Medulla oblongata (tissue), 1 donor: ENCODE measurements around the gene EYS.
"Not testable (repeated sequence)": the region's sequence is repeated elsewhere in the genome, so short reads cannot be mapped to it uniquely, and the experiment has no call there.

Source experiments
- DNase-seq: peaks from one replicate; pipeline ENCODE4 v3.0.0-alpha.2; 2015; ENCODE audit errors: extremely low spot score

The EYS gene

DNA sequence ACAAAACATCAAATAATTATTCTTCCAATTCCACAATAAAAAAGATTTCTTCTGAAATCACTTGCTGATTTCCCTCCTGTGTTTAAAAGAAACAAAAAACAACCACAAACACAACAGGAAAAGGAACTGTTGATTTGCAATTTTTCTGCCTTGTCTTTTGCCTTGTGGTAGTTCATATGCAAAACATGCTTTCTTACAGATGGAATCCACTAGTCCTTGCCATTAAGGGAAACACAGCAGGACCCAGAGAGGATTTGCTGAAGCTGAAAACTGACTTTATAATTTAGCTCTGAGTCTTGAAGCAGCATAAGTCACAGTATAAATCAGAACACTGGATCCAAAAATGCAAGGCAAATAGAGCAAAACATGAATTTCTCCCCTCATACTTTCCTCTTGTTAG is 1742.7 kb downstream of the EYS start:
- peak; percentile 17 for DNase-seq

DNA sequence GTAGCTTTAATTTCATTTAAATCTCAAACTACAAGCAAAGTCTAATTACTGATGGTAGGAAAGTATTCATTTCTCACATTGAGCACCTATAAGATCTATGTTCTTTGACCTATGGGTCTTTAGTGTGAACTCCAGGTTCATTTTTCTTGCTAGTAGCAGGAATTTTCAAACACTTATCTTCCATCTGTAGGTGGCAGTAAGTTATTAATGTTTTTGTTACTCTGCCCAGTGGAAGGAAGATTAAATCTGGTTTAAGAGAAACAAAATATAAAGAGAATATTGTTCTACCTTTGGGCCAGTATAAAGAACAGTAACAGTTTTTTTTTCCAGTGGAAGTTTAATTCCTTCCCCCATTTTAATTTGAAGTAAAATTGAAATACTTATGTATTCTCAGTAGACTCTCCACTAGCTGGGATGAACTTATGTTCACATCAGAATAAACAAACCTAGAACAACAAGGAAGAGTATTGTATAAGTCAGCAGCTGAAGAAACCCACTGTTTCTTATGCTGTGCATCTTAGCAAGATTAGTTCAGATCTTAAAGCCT is 1743.2 kb downstream of the EYS start:
- DNase-seq: peak; percentile 24

DNA sequence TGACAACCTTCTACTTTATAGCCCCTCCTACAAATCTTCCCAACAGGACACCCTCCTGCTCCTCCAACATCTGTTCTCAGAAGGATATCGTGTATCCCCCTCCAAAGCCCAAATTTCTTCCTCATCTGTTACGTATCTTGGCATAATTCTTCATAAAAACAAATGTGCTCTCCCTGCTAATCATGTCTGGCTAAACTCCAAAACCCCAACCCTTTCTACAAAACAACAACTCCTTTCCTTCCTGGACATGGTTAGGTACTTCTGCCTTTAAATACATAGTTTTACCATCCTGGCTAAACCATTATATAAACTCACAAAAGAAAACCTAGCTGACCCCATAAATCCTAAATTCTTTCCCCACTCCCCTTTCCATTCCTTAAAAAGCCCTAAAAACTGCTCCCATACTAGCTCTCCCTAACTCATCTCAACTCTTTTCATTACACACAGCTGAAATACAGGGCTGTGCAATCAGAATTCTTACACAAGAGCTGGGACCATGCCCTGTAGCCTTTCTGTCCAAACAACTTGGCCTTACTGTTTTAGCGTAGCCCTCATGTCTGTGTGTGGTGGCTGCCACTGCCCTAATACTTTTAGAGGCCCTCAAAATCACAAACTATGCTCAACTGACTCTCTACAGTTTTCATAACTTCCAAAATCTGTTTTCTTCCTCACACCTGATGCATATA is 1753.5 kb downstream of the EYS start:
- DNase-seq: not testable (repeated sequence)

DNA sequence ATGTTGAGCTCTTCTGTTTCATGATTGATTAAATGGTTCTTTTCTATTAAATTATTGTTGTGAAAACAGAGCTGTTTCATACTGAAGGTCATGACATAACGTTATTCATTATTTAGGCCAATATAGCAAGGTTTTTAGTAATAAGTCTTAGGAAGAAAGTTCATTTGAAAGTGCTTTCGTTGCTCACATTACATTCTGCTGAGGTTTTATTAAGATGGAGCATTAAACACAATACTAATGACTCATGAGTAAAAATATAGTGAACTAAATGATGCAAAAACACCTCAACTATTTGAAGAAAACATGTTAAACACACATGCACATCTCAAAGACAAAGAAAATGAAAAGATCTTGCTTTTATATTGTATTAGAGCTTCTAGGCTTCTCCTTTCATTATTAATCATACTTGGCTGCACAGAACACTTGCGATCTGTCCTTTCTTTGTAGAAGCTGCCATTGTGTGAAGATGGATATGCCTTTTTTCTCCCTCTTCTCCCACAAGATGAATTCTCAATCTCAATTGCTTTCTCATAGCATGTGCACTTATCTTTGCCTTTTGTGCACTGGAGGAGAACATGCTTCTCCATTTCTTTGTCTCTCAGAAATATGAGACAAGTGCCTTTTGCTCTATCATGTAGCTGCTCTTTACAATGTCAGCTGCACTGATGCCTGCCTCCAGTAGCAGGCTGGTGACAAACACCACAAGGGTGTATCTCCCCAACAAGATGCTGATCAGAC is 1759.1 kb downstream of the EYS start:
- DNase-seq: no peak

DNA sequence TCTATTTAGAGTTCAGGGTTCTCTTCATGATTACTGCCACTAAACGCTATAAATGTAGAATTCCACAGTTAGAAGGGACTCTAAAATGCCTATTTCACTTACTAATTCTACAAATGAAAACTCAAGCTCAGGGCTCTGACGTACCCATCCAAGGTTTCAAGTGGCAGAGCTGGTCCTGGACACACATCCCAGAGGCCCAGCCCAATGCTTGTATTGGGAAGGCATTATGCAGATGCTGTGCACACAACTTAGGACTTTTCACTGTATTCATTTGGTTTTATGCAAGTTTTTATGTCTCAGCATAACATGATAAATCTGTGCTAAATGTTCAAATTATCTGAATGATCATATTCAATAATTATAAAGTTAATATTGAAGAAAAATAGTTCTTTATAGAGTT is 1761.0 kb downstream of the EYS start:
- DNase-seq: no peak

DNA sequence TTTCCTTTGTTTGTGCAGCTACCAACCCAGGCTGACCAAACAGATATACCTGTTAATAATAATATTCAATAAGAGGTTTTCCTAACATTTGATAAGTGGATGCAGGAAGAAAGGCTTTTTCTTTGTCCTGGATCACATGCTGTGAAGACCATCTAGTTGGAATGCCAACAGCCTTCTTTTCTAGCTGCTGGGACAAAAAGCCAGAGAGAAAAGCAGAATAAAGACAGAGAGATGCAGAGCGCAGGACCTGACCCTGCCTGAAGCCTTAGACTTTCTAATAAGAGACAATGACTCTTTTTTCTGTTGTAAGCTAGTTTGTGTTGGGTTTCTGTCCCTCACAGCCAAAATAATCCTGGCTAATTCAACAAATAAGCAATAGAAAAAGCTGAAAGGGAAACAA is 1763.2 kb downstream of the EYS start:
- DNase-seq: peak; percentile 55

DNA sequence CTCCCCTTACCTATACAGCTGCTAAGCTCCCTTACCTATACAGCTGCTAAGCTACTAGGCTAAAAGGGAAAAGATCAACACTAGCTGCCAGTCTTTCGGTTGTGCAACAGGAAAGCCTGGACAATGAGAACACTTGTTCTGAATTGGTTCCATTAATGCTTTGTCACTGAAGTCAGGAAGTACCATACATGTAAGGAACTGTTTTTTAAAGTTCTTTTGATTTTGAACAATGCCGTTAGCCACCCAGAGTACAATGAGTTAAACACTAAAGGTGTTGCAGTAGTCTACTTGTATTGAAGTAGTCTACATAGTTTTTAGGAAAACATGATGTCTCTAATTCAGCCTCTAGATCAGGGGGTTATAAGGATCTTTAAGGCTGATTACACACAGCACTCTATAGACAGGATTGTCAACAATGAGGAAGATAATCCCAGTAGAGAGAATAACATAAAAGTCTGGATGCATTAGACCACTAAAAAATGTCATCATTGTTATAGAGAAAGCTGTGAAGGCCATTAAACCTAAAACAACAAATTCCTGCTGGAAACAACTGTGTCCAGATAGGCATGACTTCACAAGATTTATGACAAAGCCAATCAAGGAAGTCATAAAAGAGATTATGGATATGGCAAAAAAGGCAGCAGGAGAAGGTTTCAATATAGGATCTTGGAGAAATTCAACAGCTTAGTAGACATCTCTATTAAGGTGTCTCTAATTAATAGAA is 1765.1 kb downstream of the EYS start:
- no peak for DNase-seq

DNA sequence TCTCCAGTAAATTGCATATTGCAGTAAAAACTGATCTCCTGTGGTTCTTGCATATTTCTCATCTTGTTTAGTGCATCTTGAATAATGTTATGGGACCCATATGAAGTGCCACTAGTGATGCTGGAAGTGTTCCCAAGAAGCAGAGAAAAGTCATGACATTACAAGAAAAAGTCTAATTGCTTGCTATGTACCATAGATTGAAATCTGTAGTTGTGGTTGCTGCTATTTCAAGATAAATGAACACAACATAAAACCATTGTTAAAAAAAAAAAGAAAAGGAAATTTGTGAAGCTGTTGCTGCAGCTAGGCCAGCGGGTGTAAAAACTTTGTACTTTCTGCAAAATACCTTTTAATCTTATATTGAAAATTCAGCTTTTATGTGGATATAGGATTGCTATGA is 1767.0 kb downstream of the EYS start:
- no peak for DNase-seq

DNA sequence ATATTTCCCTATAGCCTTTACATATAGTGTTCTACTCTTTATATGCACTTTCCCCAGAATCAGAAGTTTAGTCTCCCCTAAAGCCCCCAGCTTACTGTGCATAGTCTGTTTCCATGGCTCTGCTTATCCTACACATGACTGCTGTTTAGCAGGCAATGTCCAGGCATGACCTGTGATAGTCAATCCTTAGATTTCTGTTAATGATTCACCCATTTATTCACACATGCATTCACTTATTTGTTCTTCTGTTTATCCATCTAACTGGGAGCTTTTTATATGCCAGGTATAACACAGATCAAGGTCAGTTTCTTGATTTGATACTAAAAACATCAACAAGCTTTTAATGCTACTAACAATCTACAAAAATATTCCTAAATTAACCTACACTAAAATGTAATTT is 1770.6 kb downstream of the EYS start:
- DNase-seq: no peak

DNA sequence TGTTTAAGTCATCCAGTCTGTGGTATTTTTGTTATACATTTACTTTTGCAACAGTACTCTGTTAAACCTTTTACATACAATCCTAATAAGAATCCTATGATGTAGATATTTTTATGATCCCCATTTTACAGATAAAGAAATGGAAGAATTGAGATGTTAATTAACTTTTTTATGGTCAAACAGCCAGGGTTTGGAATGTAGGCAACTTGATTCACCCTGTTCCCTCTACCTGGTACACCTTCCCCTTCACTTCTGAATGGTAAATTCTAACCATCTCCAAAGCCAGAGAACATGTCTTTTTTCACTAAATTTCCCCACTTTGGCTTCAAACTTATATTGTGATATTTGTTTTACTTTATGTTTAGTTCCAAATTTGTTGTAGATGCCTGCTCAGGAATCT is 1771.3 kb downstream of the EYS start:
- DNase-seq: no peak

DNA sequence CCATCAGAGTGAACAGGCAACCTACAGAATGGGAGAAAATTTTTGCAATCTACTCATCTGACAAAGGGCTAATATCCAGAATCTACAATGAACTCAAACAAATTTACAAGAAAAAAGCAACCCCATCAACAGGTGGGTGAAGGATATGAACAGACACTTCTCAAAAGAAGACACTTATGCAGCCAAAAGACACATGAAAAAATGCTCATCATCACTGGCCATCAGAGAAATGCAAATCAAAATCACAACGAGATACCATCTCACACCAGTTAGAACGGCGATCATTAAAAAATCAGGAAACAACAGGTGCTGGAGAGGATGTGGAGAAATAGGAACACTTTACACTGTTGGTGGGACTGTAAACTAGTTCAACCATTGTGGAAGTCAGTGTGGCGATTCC is 1773.1 kb downstream of the EYS start:
- DNase-seq: not testable (repeated sequence)

DNA sequence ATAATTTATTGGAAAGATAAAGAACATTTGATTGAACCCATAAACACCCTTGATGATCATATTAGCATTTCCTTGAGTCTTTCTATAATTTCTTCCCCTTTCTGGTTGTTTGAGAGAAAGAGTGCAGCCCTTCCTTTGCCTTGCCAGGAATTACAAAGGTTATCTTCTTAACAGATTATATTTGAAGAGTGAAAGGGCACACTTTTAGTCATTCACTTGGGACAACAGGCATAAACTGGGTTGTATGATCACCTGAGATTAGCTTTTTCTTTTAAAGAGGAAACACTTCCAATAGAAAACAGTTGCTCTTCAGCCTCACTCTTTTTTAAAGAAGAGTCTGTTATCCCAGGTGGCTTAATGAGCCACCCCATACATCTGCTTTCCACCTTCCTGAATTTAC is 1776.2 kb downstream of the EYS start:
- DNase-seq: no peak

DNA sequence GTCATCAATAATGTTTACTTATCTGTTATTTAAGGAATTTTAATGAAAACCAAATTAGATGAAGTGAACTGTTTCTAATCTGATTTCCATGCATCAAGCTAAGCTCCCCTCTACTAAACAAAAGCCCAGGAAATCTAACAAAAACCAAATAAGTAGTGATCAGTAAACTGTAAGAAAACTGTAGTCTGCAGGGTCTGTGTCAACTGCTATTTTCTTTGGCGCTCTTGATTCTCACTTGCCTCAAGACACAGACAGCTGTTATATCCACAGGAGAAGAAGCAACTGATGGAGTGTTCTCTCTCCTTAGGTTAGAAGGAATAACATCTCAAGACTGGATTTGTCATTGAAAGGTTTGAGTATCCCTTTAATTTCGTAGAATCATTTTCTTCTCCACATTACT is 1777.9 kb downstream of the EYS start:
- DNase-seq: no peak

DNA sequence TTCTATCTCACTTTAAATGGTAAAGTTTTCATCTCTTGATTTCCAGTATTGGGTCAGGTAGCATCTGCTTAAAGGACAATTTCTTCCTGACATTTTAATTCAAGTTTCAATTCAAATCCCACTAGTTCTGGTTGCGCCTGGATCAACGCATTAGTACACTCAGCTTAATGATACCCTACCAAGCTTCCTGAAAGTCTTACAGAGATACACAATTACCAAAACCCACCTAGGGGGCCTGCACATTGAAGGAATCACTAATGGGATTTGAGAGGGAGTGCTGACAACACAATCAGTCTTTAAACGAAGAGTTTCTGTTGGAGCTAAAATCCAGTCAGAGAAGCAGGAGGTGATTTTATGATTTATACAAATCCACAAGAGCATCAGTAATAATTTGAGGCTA is 1778.4 kb downstream of the EYS start:
- DNase-seq: no peak

DNA sequence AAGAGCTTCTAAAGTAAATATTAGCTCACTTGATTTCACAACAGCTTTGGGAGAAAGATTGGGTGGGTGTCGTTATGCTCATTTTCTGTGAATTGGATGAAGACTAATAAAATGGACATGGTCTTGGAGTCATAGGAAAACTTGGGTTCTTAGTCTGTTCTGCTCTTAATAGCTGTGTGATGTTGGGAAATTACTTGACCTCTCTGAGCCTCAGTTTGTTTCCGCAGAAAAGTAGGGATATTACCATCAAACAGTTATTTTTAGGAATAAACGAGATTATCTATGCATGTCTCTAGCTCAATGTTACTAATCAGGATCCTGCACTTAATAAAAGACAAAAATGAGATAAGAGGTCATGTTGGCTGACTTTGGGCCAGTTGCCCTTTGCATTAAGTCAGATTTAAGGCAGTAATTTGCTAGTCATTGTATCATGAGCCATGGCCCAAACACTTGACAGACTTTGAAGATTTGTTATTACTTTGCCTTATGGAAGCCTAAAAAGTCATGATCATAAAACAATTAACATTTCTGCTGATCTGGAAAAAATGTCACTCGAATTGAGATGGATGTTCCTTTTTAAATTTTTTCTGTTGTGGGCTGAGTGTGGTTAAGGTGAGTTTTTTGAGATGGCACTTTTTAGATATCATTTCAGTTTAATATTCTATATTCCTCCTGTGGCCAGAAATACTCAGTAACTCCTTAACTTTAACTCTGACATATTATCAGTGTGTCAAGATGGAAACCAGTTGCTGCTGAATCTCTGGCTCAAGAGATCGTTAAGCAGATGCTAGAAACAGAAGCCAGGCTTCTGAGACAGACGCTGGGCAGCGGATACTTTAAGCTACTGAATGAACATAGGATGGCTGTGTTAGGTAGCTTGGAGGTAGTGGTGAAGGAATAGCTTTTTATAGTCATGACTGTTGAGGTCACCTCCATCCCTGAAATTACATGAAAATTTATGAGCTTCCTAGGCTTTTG is 1779.8 kb downstream of the EYS start:
- DNase-seq: no peak

DNA sequence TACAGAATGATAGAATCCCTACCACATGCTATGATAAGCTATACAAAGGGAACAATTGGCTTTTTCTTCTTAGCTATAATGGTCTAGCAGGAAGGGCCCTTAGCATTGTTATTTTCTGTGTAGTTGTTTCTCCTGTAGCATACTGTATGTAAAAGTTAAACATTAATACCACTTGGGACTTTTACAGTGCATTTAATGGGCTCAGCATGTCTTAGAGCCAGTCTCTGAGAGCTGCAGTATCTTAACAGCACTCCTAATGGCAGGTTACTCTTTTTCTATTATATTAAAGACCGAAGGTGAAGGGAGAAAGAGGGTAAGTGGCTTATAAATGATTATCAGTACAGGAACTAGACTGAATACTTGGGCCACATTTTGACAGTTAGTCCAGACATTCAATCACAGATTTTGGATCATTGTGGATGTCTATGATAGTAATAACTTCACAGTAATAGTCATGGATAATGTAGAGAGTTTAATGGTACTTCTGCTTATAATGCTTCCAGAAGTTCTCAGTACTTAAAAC is 1780.7 kb downstream of the EYS start:
- DNase-seq: no peak

DNA sequence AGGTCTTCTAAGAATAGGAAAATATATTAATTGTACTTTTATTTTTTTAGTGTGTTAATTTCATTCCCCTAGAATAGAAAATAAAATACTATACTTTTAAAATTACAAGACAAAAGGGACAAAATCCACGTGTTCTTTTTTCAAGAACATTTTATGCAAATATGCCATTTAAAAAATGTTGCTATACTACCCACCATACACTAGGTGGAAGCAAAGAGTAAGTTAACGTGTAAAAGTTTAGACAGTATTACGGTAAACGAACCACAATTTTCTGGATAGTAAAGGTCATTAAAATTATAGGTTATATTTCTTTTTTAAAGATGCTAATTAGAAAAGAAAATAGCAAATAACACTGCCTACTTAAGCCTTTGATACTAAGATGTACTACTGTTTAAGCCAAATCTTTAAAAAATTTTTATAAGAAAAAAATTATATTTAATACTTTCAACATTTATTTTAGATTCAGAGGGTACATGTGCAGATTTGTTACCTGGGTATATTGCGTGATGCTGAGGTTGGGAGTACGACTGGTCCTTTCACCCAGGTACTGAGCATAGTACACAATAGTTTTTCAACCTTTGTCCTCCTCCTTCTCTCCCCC is 1783.8 kb downstream of the EYS start:
- DNase-seq: peak; percentile 71

DNA sequence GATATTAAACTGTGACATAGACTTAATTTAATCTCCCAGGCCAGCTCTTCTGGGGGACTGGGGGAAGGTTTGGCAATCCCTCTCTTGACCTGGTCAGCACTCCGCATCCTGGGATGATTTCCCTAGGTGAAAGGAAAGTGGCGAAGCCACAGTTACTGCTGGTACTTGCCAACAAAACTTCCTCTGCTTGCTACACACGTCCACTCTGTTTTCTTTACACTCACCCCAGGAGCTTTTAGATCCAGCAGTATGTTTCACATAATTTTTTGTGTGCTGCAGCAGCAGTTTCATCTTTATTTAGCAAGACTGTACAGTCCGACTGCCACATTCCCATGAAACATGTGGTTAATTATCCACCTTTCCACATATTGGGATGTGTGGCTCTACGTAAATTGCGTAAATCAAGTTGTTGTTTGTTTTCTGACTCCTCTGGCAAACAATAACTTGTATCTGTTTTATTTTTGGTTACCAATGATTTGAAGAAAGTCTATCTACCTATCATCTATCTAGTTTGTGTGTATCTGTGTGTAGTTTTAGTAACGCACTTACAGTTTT is 1787.4 kb downstream of the EYS start:
- DNase-seq: no peak

DNA sequence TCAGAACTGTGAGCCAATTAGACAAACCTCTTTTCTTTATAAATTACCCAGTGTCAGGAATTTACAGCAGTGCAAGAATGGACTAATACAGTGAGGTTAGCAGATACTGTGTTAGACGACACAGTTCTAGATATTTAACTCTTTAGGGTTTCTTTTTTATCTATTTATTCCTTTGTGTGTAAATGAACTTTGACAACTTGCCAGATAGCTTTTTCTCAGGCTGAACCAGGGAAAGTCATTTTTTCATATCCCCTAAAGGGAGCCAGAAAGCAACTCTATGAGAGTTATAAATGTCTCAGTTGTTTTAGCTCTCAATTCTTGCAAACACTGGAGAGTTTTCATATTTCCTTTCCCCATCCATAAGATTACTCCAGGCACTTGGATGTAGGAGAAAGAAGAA is 1794.1 kb downstream of the EYS start:
- DNase-seq: no peak

DNA sequence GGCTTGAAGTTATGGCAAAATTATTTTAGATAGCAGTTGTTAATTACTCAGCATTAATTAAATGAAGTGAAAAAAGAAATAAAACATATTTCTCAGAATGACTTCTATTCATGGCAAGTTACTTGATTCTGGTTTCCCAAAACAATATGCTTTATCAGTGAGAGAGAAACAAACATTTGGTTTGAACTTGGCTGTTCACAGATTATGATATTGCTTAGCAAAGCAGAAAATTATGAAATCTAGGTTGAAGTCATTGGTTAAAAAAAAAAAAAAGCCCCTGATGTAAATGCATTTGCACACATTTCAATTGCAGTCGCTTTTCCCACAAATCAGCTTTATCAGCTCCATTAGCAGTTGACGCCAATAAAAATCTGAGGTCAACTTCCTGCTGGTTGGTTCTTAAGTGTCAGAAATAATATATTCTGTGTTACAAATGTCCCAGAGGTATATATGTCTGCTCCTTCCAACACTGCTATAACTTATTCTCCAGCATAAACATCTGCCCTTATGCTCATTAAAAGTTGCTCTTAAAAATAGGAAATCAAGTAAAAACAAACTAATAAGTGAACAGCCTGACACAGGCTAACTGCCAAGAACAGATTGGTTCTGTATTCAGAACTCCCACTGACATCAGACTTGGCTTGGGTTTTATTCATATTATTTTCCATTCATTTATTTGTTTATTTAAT is 1796.0 kb downstream of the EYS start:
- DNase-seq: no peak
